ENCODE measurements around the gene MAGEB18. TPM values are rescaled to one million over a fixed set of nuclear protein-coding genes. Genes with fewer than 3 reads are reported as not detected.

MAGEB18 gene
- not detected in 5 replicates for total RNA-seq (2022; extraction: Qiagen RNA extraction)

GRCh38 chrX:26138274-26138673 is at the start of gene MAGEB18:
MAGEB18 (plus strand) TSS chrX:26138343; CDS start chrX:26138986, 643 bp downstream.

GRCh38 chrX:26160301-26160700 is 22.2 kb downstream of the MAGEB18 start, which contains the start of gene MAGEB6B:
MAGEB6B (plus strand) TSS chrX:26160601; CDS start chrX:26160601, 0 bp downstream.

Other genes with a start within 250 kb of the MAGEB18 start
- gene MAGEB6B, start 22.3 kb downstream of the MAGEB18 start, total RNA-seq (2022; extraction: Qiagen RNA extraction) = not detected in 5 replicates
- 0.03 to 0.15 TPM (median 0.07 TPM) in 4 of 5 replicates, not detected in the other for gene MAGEB6, start 54.1 kb downstream of the MAGEB18 start, total RNA-seq (2022; extraction: Qiagen RNA extraction)
- not detected in 5 replicates for gene MAGEB5, start 77.8 kb downstream of the MAGEB18 start, total RNA-seq (2022; extraction: Qiagen RNA extraction)